ENCODE measurements around the gene FAP. TPM values are rescaled to one million over a fixed set of nuclear protein-coding genes. Genes with fewer than 3 reads are reported as not detected.

Gene FAP
- total RNA-seq, 4 donors from 2014 or later, result 1.4 to 3.5 (median 2.0) TPM; not detected in 1

DNA sequence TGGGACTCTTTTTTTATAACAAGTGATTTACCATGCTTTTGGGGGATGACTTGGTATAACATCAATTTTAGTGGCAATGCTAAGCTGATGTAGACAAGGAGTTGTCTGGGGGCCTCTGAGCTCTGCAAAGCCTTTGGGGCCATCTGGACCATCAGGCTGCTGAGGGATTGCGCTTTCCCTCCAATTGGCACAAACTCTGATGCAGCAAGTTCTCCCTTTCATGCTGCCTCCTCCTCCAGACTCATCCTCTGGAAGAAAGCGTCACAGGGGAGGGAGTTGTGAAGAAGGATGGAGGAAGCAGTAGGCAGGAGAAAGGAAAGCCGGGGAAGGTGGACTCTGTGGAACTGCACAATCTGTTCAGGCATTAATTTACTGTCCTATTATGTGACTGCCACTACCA is 10.2 kb upstream of the FAP start:
- H3K4me3 ChIP-seq, result no peak overlapping the region
- 74 to 86% methylated on average over 3 of the region's 3 CpGs for WGBS, 2 donors (ENCODE audit: low coverage in 1 of 2)
- H3K27ac ChIP-seq, result no peak overlapping the region
- no peaks in the 10 kb centered on the region for H3K4me1 ChIP-seq
- H3K9me3 ChIP-seq, result no peaks in the 10 kb centered on the region
- intact Hi-C loops (cut with DNase I; ENCODE audit: low total_unique reads), result no loop called here
- no peak for DNase-seq
- H3K36me3 ChIP-seq, result no peaks in the 10 kb centered on the region
- TF ChIP-seq, protein P1, sequence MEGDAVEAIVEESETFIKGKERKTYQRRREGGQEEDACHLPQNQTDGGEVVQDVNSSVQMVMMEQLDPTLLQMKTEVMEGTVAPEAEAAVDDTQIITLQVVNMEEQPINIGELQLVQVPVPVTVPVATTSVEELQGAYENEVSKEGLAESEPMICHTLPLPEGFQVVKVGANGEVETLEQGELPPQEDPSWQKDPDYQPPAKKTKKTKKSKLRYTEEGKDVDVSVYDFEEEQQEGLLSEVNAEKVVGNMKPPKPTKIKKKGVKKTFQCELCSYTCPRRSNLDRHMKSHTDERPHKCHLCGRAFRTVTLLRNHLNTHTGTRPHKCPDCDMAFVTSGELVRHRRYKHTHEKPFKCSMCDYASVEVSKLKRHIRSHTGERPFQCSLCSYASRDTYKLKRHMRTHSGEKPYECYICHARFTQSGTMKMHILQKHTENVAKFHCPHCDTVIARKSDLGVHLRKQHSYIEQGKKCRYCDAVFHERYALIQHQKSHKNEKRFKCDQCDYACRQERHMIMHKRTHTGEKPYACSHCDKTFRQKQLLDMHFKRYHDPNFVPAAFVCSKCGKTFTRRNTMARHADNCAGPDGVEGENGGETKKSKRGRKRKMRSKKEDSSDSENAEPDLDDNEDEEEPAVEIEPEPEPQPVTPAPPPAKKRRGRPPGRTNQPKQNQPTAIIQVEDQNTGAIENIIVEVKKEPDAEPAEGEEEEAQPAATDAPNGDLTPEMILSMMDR (IDR thresholded peaks at IDR 0.05), result no peak
- TF ChIP-seq POLR2AphosphoS5 (IDR thresholded peaks at IDR 0.05) (no peak), POLR2A (IDR thresholded peaks at IDR 0.05) (no peak), EP300 (IDR thresholded peaks at IDR 0.05; ENCODE audit: low read depth) (no peak)
- H3K27me3 ChIP-seq, result no peaks in the 10 kb centered on the region
- in situ Hi-C loops (cut with MboI; ENCODE audit: low pct_ligation_motif_present in 1 of 4, low pct_unique_long_range_greater_than_20kb in 1 of 4, low sequenced_read_pairs in 3 of 4), result no loop called here

DNA sequence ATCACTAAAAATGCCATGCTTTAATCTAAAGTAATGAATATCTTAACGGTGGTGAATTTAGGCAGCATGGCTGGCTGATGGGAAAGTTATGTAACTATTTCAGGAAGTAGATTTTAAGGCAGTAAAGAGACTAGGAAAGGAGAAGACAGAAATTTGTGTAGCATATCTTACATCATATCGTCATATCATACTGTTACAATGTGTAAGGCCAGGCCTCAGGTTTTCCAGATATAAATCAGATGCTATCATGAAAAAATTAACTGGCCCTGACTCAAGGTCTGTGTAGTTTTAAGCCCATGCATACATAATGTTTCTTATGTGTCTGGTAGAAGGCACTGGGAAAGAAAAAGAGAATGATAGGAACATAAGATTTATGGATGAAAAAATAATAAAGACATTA is 8.9 kb upstream of the FAP start:
- Histone ChIP-seq H3K27me3 (no peaks in the 10 kb centered on the region), H3K4me1 (no peaks in the 10 kb centered on the region), H3K4me3 (no peak overlapping the region), H3K9me3 (no peaks in the 10 kb centered on the region), H3K36me3 (no peaks in the 10 kb centered on the region), H3K27ac (no peak overlapping the region)
- DNase-seq, result no peak
- no peak for TF ChIP-seq POLR2AphosphoS5 (IDR thresholded peaks at IDR 0.05)
- no peak for TF ChIP-seq EP300 (IDR thresholded peaks at IDR 0.05; ENCODE audit: low read depth)
- TF ChIP-seq POLR2A (IDR thresholded peaks at IDR 0.05), result no peak
- TF ChIP-seq, protein P1 (IDR thresholded peaks at IDR 0.05), result no peak
- in situ Hi-C loops (cut with MboI; ENCODE audit: low pct_ligation_motif_present in 1 of 4, low pct_unique_long_range_greater_than_20kb in 1 of 4, low sequenced_read_pairs in 3 of 4), result no loop called here
- 81 to 82% methylated on average over 2 of the region's 2 CpGs for WGBS, 2 donors (ENCODE audit: low coverage in 1 of 2)
- intact Hi-C loops (cut with DNase I; ENCODE audit: low total_unique reads), result no loop called here

DNA sequence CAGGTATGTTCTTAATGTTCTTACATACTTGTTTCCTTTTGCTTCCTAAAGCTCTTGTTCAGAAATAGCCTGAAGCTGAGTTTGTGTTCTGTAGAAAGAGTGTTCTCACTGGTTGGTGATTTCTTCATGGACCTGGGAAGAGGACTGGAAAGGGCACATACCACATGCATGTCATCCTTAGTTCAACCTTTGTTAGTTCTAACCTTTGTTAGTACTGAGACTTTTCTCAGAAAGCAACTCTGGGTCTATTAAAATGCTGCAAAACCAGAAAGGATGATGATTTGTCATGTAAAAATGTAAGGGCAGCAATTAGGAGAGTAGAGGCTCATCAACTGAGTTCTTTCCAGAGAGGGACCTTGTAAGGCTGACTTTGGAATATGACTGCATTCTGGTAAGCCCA is 2.5 kb upstream of the FAP start:
- no peak for DNase-seq
- intact Hi-C loops (cut with DNase I; ENCODE audit: low total_unique reads), result no loop called here
- in situ Hi-C loops (cut with MboI; ENCODE audit: low pct_ligation_motif_present in 1 of 4, low pct_unique_long_range_greater_than_20kb in 1 of 4, low sequenced_read_pairs in 3 of 4), result no loop called here

DNA sequence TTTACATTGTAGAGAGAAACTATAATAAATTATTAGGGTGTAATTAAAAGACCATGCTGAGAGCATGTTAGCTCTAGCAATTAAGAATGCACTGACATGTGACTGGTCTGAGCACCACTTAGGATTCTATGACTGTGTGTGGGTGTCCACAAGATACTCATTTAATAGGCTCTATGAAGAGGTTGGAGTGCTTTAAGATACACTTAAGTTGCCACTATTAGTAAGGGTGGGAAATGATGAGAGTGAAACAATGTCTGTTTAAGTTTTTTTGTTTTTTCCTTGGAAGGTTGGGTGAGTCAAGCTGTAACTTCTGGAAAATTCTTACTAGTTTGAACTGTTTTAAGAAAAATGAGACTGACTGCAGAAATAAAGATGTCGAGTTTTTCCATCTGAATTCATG is 1.8 kb upstream of the FAP start:
- in situ Hi-C loops (cut with MboI; ENCODE audit: low pct_ligation_motif_present in 1 of 4, low pct_unique_long_range_greater_than_20kb in 1 of 4, low sequenced_read_pairs in 3 of 4), result no loop called here
- H3K27ac ChIP-seq, result peak overlapping the region; percentile 41 to 65 (median 64)
- no peaks in the 10 kb centered on the region for H3K27me3 ChIP-seq
- intact Hi-C loops (cut with DNase I; ENCODE audit: low total_unique reads), result no loop called here
- H3K4me3 ChIP-seq, result no peak overlapping the region
- no peak for DNase-seq
- whole genome bisulfite sequencing, 2 donors (ENCODE audit: low coverage in 1 of 2), result 74 to 83% methylated on average over 1 of the region's 1 CpG
- H3K4me1 ChIP-seq, result peaks cover 0 to 16% (median 2%) of the 10 kb centered on the region in 4 donors
- H3K9me3 ChIP-seq, result no peaks in the 10 kb centered on the region
- no peaks in the 10 kb centered on the region for H3K36me3 ChIP-seq
- TF ChIP-seq POLR2A (IDR thresholded peaks at IDR 0.05), result no peak
- TF ChIP-seq, protein P1 (IDR thresholded peaks at IDR 0.05), result no peak
- TF ChIP-seq POLR2AphosphoS5 (IDR thresholded peaks at IDR 0.05), result no peak
- no peak for TF ChIP-seq EP300 (IDR thresholded peaks at IDR 0.05; ENCODE audit: low read depth)

More for the DNA sequence above, 2.5 kb upstream of the FAP start:
- TF ChIP-seq, protein P1 (IDR thresholded peaks at IDR 0.05), result no peak
- TF ChIP-seq EP300 (IDR thresholded peaks at IDR 0.05; ENCODE audit: low read depth), result no peak
- no peak for TF ChIP-seq POLR2AphosphoS5 (IDR thresholded peaks at IDR 0.05)
- no peak for TF ChIP-seq POLR2A (IDR thresholded peaks at IDR 0.05)
- Histone ChIP-seq H3K36me3 (no peaks in the 10 kb centered on the region), H3K9me3 (no peaks in the 10 kb centered on the region), H3K4me3 (no peak overlapping the region), H3K27me3 (no peaks in the 10 kb centered on the region), H3K4me1 (peaks cover 0 to 16% (median 2%) of the 10 kb centered on the region in 4 donors), H3K27ac (peak overlapping the region; percentile 41 to 65 (median 64))
